ENCODE results near the gene ZDHHC13.

The ZDHHC13 gene

GRCh38 chr11:19116971-19117759 is at the start of gene ZDHHC13:
ZDHHC13 (plus strand) TSS chr11:19117168; CDS start chr11:19117250, 82 bp downstream.
- peak; percentile 92 for DNase-seq

GRCh38 chr11:19071255-19071654 is 45.7 kb upstream of the ZDHHC13 start:
- peak; percentile 72 for DNase-seq

GRCh38 chr11:19072464-19072863 is 44.5 kb upstream of the ZDHHC13 start:
- DNase-seq: no peak

GRCh38 chr11:19073454-19074415 is 43.2 kb upstream of the ZDHHC13 start:
- no peak for DNase-seq

- DNase-seq: no peak
Measured at GRCh38 chr11:19075636-19076035, 41.3 kb upstream of the ZDHHC13 start.

- peak; percentile 44 for DNase-seq
Measured at GRCh38 chr11:19076744-19077589, 40.0 kb upstream of the ZDHHC13 start.

GRCh38 chr11:19077965-19078364 is 39.0 kb upstream of the ZDHHC13 start:
- no peak for DNase-seq

- no peak for DNase-seq
Measured at GRCh38 chr11:19079643-19080440, 37.1 kb upstream of the ZDHHC13 start.

- no peak for DNase-seq
Measured at GRCh38 chr11:19080579-19080993, 36.4 kb upstream of the ZDHHC13 start.

- no peak for DNase-seq
Measured at GRCh38 chr11:19083166-19083565, 33.8 kb upstream of the ZDHHC13 start.

GRCh38 chr11:19084661-19085315 is 32.2 kb upstream of the ZDHHC13 start:
- DNase-seq: no peak

GRCh38 chr11:19087658-19088057 is 29.3 kb upstream of the ZDHHC13 start:
- no peak for DNase-seq

- no peak for DNase-seq
Measured at GRCh38 chr11:19088791-19089190, 28.2 kb upstream of the ZDHHC13 start.

- no peak for DNase-seq
Measured at GRCh38 chr11:19089421-19089820, 27.5 kb upstream of the ZDHHC13 start.

- no peak for DNase-seq
Measured at GRCh38 chr11:19091366-19091765, 25.6 kb upstream of the ZDHHC13 start.

- no peak for DNase-seq
Measured at GRCh38 chr11:19092342-19092741, 24.6 kb upstream of the ZDHHC13 start.

GRCh38 chr11:19092850-19093249 is 24.1 kb upstream of the ZDHHC13 start:
- DNase-seq: no peak

GRCh38 chr11:19093976-19094375 is 23.0 kb upstream of the ZDHHC13 start:
- DNase-seq: no peak

GRCh38 chr11:19094859-19095258 is 22.1 kb upstream of the ZDHHC13 start:
- DNase-seq: no peak

GRCh38 chr11:19099093-19099492 is 17.9 kb upstream of the ZDHHC13 start:
- DNase-seq: no peak

- no peak for DNase-seq
Measured at GRCh38 chr11:19100885-19101284, 16.1 kb upstream of the ZDHHC13 start.

Measured in RPMI8226 (cell line).